Neuronal stem cell (in vitro differentiated cells): Measurements from ENCODE around the gene NUDT1.

ENCODE experiments used
- DNase-seq: peaks from one replicate; pipeline ENCODE4 v3.0.0-alpha.2; 2013; ENCODE audit warnings: low spot score
- H2AFZ ChIP-seq: one replicate; pipeline ENCODE4 v1.6.1; 2013; ENCODE audit warnings: mild to moderate bottlenecking, low read length, inconsistent platforms
- H2AK5ac ChIP-seq: 2 replicates; pipeline ENCODE4 v1.6.1; 2013; ENCODE audit warnings: low read depth, mild to moderate bottlenecking, inconsistent platforms, low read length, moderate library complexity, mixed read lengths
- H2BK120ac ChIP-seq: 2 replicates; pipeline ENCODE4 v1.6.1; 2013; ENCODE audit warnings: low read depth, mild to moderate bottlenecking, inconsistent platforms, low read length, moderate library complexity, mixed read lengths
- H2BK12ac ChIP-seq: one replicate; pipeline ENCODE4 v1.6.1; 2013; ENCODE audit warnings: low read length, inconsistent platforms
- H2BK15ac ChIP-seq: 2 replicates; pipeline ENCODE4 v1.6.1; 2013; ENCODE audit warnings: mild to moderate bottlenecking, low read length, inconsistent platforms, mixed read lengths
- H2BK5ac ChIP-seq: one replicate; pipeline ENCODE4 v1.6.1; 2013; ENCODE audit warnings: inconsistent platforms, mild to moderate bottlenecking, low read length, moderate library complexity
- H3K14ac ChIP-seq: one replicate; pipeline ENCODE4 v1.6.1; 2013; ENCODE audit warnings: low read length, inconsistent platforms
- H3K18ac ChIP-seq: 2 replicates; pipeline ENCODE4 v1.6.1; 2013; ENCODE audit warnings: low read length, inconsistent platforms
- H3K23ac ChIP-seq: 2 replicates; pipeline ENCODE4 v1.6.1; 2013; ENCODE audit warnings: low read depth, mild to moderate bottlenecking, mixed read lengths, low read length, inconsistent platforms; ENCODE audit not compliant: poor library complexity
- H3K27ac ChIP-seq: replicated peaks from 3 replicates; pipeline ENCODE4 v1.5.1; 2013; ENCODE audit warnings: low read length, inconsistent platforms
- H3K27me3 ChIP-seq, 3 experiments: 2 replicates each; pipeline ENCODE4 v1.6.1; 2013; ENCODE audit warnings: low read length in 3 of 3, mild to moderate bottlenecking in 2 of 3, inconsistent platforms in 1 of 3, low read depth in 1 of 3, mixed read lengths in 1 of 3, moderate library complexity in 1 of 3; ENCODE audit not compliant: control insufficient read depth in 3 of 3, insufficient read depth in 3 of 3
- H3K36me3 ChIP-seq, 2 donors: replicated peaks in 1 of 2; 2 replicates each; pipeline ENCODE4 v1.6.1; 2013; ENCODE audit warnings: low read length in 2 of 2; ENCODE audit not compliant: control insufficient read depth in 2 of 2, insufficient read depth in 2 of 2
- H3K4ac ChIP-seq: 2 replicates; pipeline ENCODE4 v1.6.1; 2013; ENCODE audit warnings: inconsistent platforms, mild to moderate bottlenecking, low read length, moderate library complexity
- H3K4me1 ChIP-seq, 2 donors: 1 replicate in 1 of 2; 2 replicates in 1 of 2; pipeline ENCODE4 v1.6.1; 2013; ENCODE audit warnings: low read length in 2 of 2, low read depth in 1 of 2; ENCODE audit not compliant: control insufficient read depth in 2 of 2, insufficient read depth in 1 of 2
- H3K4me2 ChIP-seq: one replicate; pipeline ENCODE4 v1.6.1; 2013; ENCODE audit warnings: mild to moderate bottlenecking, low read length, inconsistent platforms; ENCODE audit not compliant: insufficient read depth, poor library complexity, severe bottlenecking
- H3K4me3 ChIP-seq, 2 donors: 2 replicates each; pipeline ENCODE4 v1.5.1; 2013; ENCODE audit warnings: low read length in 2 of 2, mild to moderate bottlenecking in 2 of 2, inconsistent platforms in 1 of 2, moderate library complexity in 1 of 2
- H3K79me1 ChIP-seq: one replicate; pipeline ENCODE4 v1.6.1; 2013; ENCODE audit warnings: low read depth, mild to moderate bottlenecking, inconsistent platforms, low read length, moderate library complexity
- H3K9ac ChIP-seq: one replicate; pipeline ENCODE4 v1.6.1; 2013; ENCODE audit warnings: mild to moderate bottlenecking, low read depth, low read length, inconsistent platforms; ENCODE audit not compliant: poor library complexity
- H3K9me3 ChIP-seq, 2 donors: replicated peaks in 1 of 2; 2 replicates each; pipeline versions ENCODE3 to v1.6.1; 2013; ENCODE audit warnings: low read length in 2 of 2, mild to moderate bottlenecking in 2 of 2, inconsistent platforms in 1 of 2, low read depth in 1 of 2, mixed read lengths in 1 of 2, moderate library complexity in 1 of 2; ENCODE audit not compliant: control insufficient read depth in 2 of 2, insufficient read depth in 1 of 2
- H4K8ac ChIP-seq: one replicate; pipeline ENCODE4 v1.6.1; 2013; ENCODE audit warnings: low read depth, mild to moderate bottlenecking, inconsistent platforms, low read length, moderate library complexity
- H4K91ac ChIP-seq: one replicate; pipeline ENCODE4 v1.6.1; 2013; ENCODE audit warnings: low read length, low read depth, mild to moderate bottlenecking, inconsistent platforms; ENCODE audit not compliant: poor library complexity
- WGBS, 2 donors: extraction: QIAGEN DNeasy Blood & Tissue Kit; methylation state at CpG; one replicate each; pipeline ENCODE4 v1.1.7; 2013; ENCODE audit warnings: missing lambda C conversion rate in 2 of 2, mixed read lengths in 1 of 2; ENCODE audit not compliant: insufficient read length in 2 of 2, insufficient replicate concordance in 1 of 2; ENCODE audit errors: extremely low coverage in 2 of 2; 5-methylcytosine and 5-hydroxymethylcytosine counted together

NUDT1 gene

DNA sequence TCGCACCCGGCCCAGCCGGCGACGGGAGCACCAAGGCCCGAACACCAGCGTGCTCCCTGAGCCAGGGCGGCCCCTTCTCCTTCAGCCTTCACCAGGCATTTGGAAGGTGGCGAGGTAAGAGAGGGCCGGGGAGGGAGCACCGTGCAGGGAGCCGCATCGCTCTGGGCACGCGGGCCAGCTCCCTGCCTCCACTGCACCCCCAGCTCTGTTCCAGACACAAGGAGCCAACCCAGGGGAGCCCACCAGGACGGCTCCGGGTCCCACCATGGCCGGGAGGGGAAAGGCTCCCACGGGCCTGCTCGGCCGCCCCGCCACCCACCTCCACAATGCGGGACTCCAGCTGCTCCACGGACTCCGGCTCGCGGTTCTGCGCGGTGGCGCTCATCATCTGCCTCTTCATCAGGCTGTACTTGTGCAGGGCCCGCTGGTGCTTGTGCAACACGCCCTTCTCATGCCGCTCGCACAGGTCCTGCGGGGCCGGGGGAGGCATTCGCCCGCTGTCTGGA lies 15.1 kb downstream of the NUDT1 start:
- WGBS, 2 donors: no CpG with 5 or more reads among the region's 38 CpGs
- Histone ChIP-seq H3K27ac (no peak overlapping the region), H3K4me1 (no peaks in the 10 kb centered on the region), H2BK120ac (no peak overlapping the region), H3K9ac (no peak overlapping the region), H4K91ac (no peak overlapping the region), H2BK5ac (no peak overlapping the region), H3K4me3 (no peak overlapping the region), H3K9me3 (no peaks in the 10 kb centered on the region), H3K36me3 (peaks cover 17 to 77% of the 10 kb centered on the region in 2 donors), H2AK5ac (no peak overlapping the region), H3K4ac (no peak overlapping the region), H3K27me3 (no peaks in the 10 kb centered on the region), H4K8ac (no peak overlapping the region), H3K79me1 (peaks cover 5% of the 10 kb centered on the region), H2BK12ac (no peak overlapping the region), H3K23ac (peak overlapping the region; percentile 89), H2AFZ (no peak overlapping the region), H3K14ac (no peak overlapping the region), H3K4me2 (no peak overlapping the region), H3K18ac (no peak overlapping the region), H2BK15ac (no peak overlapping the region)
- no peak for DNase-seq

DNA sequence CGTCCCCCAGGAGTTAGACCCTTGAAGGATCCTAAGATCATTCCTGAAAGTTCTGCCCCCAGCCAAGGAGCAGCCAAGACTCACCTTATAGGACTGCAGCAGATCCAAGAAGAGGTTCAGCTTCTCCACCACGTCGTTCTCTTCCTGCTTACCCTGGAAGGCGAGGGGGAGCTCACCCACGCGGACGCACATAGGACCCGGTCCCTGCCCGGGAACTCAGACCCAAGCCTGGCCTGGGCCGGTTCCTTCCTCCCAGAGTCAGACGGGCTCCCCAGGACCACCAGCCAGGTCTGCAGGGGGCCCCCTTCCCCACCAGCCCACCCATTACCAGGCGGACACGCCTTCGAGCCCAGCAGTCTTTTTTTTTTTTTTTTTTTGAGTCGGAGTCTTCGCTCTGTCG lies 15.6 kb downstream of the NUDT1 start:
- WGBS, 2 donors: no CpG with 5 or more reads among the region's 17 CpGs
- Histone ChIP-seq H3K27ac (no peak overlapping the region), H3K4ac (no peak overlapping the region), H4K91ac (no peak overlapping the region), H2AK5ac (no peak overlapping the region), H3K27me3 (no peaks in the 10 kb centered on the region), H3K36me3 (peaks cover 19 to 78% of the 10 kb centered on the region in 2 donors), H3K79me1 (peaks cover 5% of the 10 kb centered on the region), H3K18ac (no peak overlapping the region), H3K4me1 (no peaks in the 10 kb centered on the region), H2BK5ac (no peak overlapping the region), H3K9me3 (no peaks in the 10 kb centered on the region), H2BK15ac (no peak overlapping the region), H3K9ac (no peak overlapping the region), H3K4me2 (no peak overlapping the region), H4K8ac (no peak overlapping the region), H3K14ac (no peak overlapping the region), H2AFZ (no peak overlapping the region), H3K4me3 (no peak overlapping the region), H3K23ac (no peak overlapping the region), H2BK120ac (no peak overlapping the region), H2BK12ac (no peak overlapping the region)
- DNase-seq: no peak

DNA sequence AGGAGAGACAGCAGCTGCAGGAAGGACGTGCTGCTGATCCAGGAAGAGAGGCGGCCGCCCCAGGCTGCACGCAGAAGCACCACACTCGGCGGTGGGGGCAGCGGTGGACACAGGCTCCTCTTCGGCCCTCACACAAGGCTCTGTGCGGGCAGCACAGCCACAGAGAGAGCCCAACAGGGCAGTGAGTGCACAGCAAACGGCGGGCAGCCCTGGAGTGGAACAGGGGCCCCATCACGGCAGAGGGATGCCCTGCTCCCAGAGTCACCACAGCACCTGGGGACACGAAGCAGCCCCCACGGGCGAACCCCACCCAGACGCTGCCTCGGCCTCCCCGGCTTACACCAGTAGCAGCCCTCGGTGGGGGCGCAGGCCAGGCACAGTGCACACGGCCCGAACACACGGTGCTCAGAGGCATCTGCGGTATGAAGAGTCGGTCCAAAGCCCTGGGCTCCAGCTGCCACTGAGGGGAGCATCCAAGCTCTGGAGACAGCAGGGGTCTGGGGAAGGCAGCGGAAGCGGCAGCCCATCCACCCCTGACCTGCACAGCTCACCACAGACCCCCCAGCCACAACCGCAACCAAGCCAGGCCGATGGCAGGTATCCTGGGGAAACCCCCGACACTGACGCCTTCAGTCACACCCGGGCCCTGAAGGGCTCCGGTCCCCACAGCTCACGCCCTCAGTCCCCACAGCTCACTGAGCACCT lies 16.8 kb downstream of the NUDT1 start:
- WGBS, 2 donors: no CpG with 5 or more reads among the region's 34 CpGs
- H3K18ac ChIP-seq: peak overlapping the region; percentile 83
- H2BK12ac ChIP-seq: peak overlapping the region; percentile 4
- no peak for DNase-seq
- H3K4me3 ChIP-seq: no peak overlapping the region
- H4K91ac ChIP-seq: no peak overlapping the region
- no peak overlapping the region for H3K4me2 ChIP-seq
- H3K27me3 ChIP-seq: no peaks in the 10 kb centered on the region
- H3K14ac ChIP-seq: peak overlapping the region; percentile 71
- H2BK5ac ChIP-seq: peak overlapping the region; percentile 82
- peaks cover 2% of the 10 kb centered on the region for H3K79me1 ChIP-seq
- H2BK120ac ChIP-seq: peak overlapping the region; percentile 72
- H3K9ac ChIP-seq: peak overlapping the region; percentile 30
- no peak overlapping the region for H2BK15ac ChIP-seq
- no peak overlapping the region for H3K27ac ChIP-seq
- no peak overlapping the region for H4K8ac ChIP-seq
- no peak overlapping the region for H2AFZ ChIP-seq
- H3K4me1 ChIP-seq: no peaks in the 10 kb centered on the region
- peaks cover 24 to 77% of the 10 kb centered on the region in 2 donors for H3K36me3 ChIP-seq
- peak overlapping the region; percentile 21 for H2AK5ac ChIP-seq
- peak overlapping the region; percentile 43 for H3K23ac ChIP-seq
- H3K4ac ChIP-seq: no peak overlapping the region
- no peaks in the 10 kb centered on the region for H3K9me3 ChIP-seq

DNA sequence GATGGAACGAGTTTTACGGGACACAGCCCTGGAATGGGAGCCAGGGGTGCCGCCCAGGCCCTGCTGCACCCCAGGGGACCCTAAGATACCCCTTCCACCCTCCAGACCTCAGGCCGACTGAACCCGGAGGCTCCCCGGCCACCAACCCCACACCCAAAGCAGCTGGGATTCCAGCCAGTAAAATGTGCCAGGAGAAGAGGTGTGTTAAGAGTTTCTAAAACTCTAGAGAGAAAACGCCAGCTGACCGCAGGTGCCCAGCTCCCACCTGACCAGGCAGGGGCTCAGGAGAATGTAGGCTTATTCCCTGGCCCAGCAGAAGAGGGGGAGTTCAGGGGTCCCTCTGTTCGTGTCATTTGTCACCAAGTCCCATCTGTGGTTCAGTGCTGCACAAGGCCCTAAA lies 17.5 kb downstream of the NUDT1 start:
- Histone ChIP-seq H2BK120ac (peak overlapping the region; percentile 72), H2BK5ac (peak overlapping the region; percentile 82), H4K91ac (no peak overlapping the region), H3K4ac (no peak overlapping the region), H3K36me3 (peaks cover 27 to 77% of the 10 kb centered on the region in 2 donors), H3K27ac (no peak overlapping the region), H3K79me1 (peaks cover 2% of the 10 kb centered on the region), H3K18ac (no peak overlapping the region), H2BK12ac (no peak overlapping the region), H4K8ac (no peak overlapping the region), H3K23ac (peak overlapping the region; percentile 43), H3K9ac (no peak overlapping the region), H3K4me3 (no peak overlapping the region), H2AFZ (no peak overlapping the region), H2BK15ac (no peak overlapping the region), H3K4me2 (no peak overlapping the region), H3K14ac (peak overlapping the region; percentile 56), H3K27me3 (no peaks in the 10 kb centered on the region), H3K9me3 (no peaks in the 10 kb centered on the region), H3K4me1 (no peaks in the 10 kb centered on the region), H2AK5ac (no peak overlapping the region)
- no peak for DNase-seq
- WGBS, 2 donors: no CpG with 5 or more reads among the region's 9 CpGs
